A673 (cell line): Measurements from ENCODE around the gene TTC12. TPM values are rescaled to one million over a fixed set of nuclear protein-coding genes. Genes with fewer than 3 reads are reported as not detected.

Experiments
- BruUV-seq: library from RNA; stranded (reverse); fragments of 400-500 nt; replicated peaks from 2 replicates; lab custom pipeline; 2021; lab: Mats Ljungman, UMichigan
- CTCF ChIA-PET: fragments of 300-600 bp; sonication (Branson Sonifier 250); formaldehyde crosslinking; loops from one replicate; lab custom pipeline; 2022; ENCODE audit warnings: antibody characterized with exemption; lab: Charles Lee
- POLR2A ChIA-PET: fragments of 300-600 bp; sonication (Branson Sonifier 250); formaldehyde crosslinking; loops from one replicate; lab custom pipeline; 2022; ENCODE audit warnings: antibody characterized with exemption; ENCODE audit not compliant: low non-redundant PET; lab: Charles Lee
- DNase-seq: peaks from one replicate; pipeline ENCODE4 v3.0.0-alpha.2; 2015; ENCODE audit warnings: low spot score
- H3K27ac ChIP-seq: fragments of 200-600 bp; sonication (generic); 2 replicates; pipeline ENCODE4 v1.5.1; 2016; ENCODE audit warnings: mixed run types, low read depth, mild to moderate bottlenecking, mixed read lengths, antibody characterized with exemption, low read length; ENCODE audit not compliant: poor library complexity, severe bottlenecking
- H3K27me3 ChIP-seq: fragments of 200-600 bp; sonication (generic); replicated peaks from 2 replicates; pipeline ENCODE4 v1.6.1; 2017; ENCODE audit warnings: mixed run types, low read depth, mild to moderate bottlenecking, mixed read lengths, antibody characterized with exemption, low read length; ENCODE audit not compliant: insufficient read depth, poor library complexity
- H3K36me3 ChIP-seq: fragments of 200-600 bp; sonication (generic); 2 replicates; pipeline ENCODE4 v1.6.1; 2016; ENCODE audit warnings: mixed run types, mild to moderate bottlenecking, mixed read lengths, antibody characterized with exemption, low read length; ENCODE audit not compliant: insufficient read depth, poor library complexity, severe bottlenecking
- H3K4me1 ChIP-seq: fragments of 200-600 bp; sonication (generic); 2 replicates; pipeline ENCODE4 v1.6.1; 2017; ENCODE audit warnings: mixed run types, mild to moderate bottlenecking, mixed read lengths, antibody characterized with exemption, low read length; ENCODE audit not compliant: insufficient read depth, poor library complexity, severe bottlenecking
- H3K4me3 ChIP-seq: fragments of 200-600 bp; sonication (generic); 2 replicates; pipeline ENCODE4 v1.5.1; 2016; ENCODE audit warnings: low read depth, mixed run types, mild to moderate bottlenecking, mixed read lengths, low read length; ENCODE audit not compliant: poor library complexity, severe bottlenecking
- H3K9me3 ChIP-seq: fragments of 200-600 bp; sonication (generic); 2 replicates; pipeline ENCODE4 v1.6.1; 2016; ENCODE audit warnings: mixed run types, low read depth, mild to moderate bottlenecking, mixed read lengths, antibody characterized with exemption, low read length; ENCODE audit not compliant: poor library complexity, severe bottlenecking
- EZH2 ChIP-seq: fragments of 200-600 bp; sonication (generic); IDR thresholded peaks from 2 replicates; pipeline ENCODE4 v1.6.1; 2017; ENCODE audit warnings: borderline replicate concordance, low read depth, mild to moderate bottlenecking, mixed read lengths, antibody characterized with exemption, low read length; ENCODE audit not compliant: poor library complexity, severe bottlenecking
- intact Hi-C: fragments of 100-400 bp; cut with micrococcal nuclease; formaldehyde crosslinking; loops from one replicate; pipeline ENCODE4 v1.10.0; 2022; ENCODE audit not compliant: unreplicated experiment
- total RNA-seq: library from RNA; stranded (reverse); gene quantifications from 2 replicates; pipeline ENCODE4 v1.2.3, GENCODE V29; 2021
- TF ChIP-seq, protein P1 (sequence below): fragments of 300-800, 200-600 bp; sonication (generic); conservative IDR thresholded peaks from 2 replicates; pipeline ENCODE4 v1.5.1; 2017; ENCODE audit warnings: low read depth, mild to moderate bottlenecking, antibody characterized with exemption, low read length, moderate library complexity, mixed read lengths

Gene TTC12
- total RNA-seq, 1 experiment from 2014 or later = not detected

DNA sequence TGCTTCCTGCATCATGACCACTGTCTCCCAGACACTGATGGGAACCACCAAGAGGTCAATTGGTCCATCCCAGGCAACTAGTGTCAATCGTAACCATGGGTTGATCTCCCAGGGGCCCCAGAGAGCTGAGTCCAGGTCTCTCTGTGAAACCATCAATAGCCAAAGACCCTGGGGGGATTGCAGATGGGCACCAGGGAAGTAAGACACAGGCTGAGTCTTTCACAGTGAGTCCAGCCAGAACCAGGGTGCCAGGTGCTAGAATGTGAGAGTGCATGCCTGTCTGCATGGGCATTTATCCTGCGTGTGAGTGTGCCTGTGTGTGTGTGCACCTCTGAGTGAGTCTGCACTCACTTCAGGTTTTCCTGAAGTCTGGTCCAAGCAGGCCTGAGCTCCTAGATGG, 45.3 kb upstream of the TTC12 start:
- no peaks in the 10 kb centered on the region for H3K9me3 ChIP-seq
- no peaks in the 10 kb centered on the region for H3K36me3 ChIP-seq
- TF ChIP-seq, protein P1, sequence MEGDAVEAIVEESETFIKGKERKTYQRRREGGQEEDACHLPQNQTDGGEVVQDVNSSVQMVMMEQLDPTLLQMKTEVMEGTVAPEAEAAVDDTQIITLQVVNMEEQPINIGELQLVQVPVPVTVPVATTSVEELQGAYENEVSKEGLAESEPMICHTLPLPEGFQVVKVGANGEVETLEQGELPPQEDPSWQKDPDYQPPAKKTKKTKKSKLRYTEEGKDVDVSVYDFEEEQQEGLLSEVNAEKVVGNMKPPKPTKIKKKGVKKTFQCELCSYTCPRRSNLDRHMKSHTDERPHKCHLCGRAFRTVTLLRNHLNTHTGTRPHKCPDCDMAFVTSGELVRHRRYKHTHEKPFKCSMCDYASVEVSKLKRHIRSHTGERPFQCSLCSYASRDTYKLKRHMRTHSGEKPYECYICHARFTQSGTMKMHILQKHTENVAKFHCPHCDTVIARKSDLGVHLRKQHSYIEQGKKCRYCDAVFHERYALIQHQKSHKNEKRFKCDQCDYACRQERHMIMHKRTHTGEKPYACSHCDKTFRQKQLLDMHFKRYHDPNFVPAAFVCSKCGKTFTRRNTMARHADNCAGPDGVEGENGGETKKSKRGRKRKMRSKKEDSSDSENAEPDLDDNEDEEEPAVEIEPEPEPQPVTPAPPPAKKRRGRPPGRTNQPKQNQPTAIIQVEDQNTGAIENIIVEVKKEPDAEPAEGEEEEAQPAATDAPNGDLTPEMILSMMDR = no peak
- no peak for TF ChIP-seq EZH2
- no peak overlapping the region for H3K4me3 ChIP-seq
- DNase-seq = no peak
- H3K27ac ChIP-seq = no peak overlapping the region
- no peaks in the 10 kb centered on the region for H3K27me3 ChIP-seq
- no peaks in the 10 kb centered on the region for H3K4me1 ChIP-seq
- intact Hi-C loops = no loop called here
- CTCF ChIA-PET = no interaction called here
- POLR2A ChIA-PET = no interaction called here
- BruUV-seq = no TSS peak

DNA sequence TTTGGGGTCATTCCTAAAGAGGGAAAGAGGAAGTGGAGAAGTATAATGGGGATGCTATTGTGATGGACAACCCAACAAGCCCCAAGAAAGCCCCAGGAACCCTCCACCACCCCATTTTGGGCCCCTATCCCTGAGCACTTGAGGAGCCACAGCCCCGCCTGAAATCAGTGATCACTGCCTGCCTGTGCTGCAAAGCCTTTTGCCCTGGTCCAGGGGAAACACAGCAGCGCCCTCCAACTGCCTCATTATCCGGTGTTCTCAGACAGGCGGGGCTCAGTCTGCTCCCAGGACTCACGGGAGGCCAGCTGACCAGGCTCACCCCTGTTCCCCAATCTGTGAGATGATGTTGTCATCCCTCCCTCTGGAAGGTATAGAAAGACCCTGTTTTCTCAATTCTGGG, 44.7 kb upstream of the TTC12 start:
- POLR2A ChIA-PET = no interaction called here
- CTCF ChIA-PET = no interaction called here
- no peak overlapping the region for H3K4me3 ChIP-seq
- H3K9me3 ChIP-seq = no peaks in the 10 kb centered on the region
- H3K27ac ChIP-seq = no peak overlapping the region
- no peaks in the 10 kb centered on the region for H3K27me3 ChIP-seq
- TF ChIP-seq, protein P1 = no peak
- TF ChIP-seq EZH2 = no peak
- no peaks in the 10 kb centered on the region for H3K36me3 ChIP-seq
- no TSS peak for BruUV-seq
- no peaks in the 10 kb centered on the region for H3K4me1 ChIP-seq
- DNase-seq = no peak
- intact Hi-C loops = no loop called here

- Histone ChIP-seq H3K4me3 (no peak overlapping the region), H3K9me3 (no peaks in the 10 kb centered on the region), H3K27me3 (no peaks in the 10 kb centered on the region), H3K4me1 (no peaks in the 10 kb centered on the region), H3K27ac (no peak overlapping the region), H3K36me3 (no peaks in the 10 kb centered on the region)
- POLR2A ChIA-PET = no interaction called here
- no peak for DNase-seq
- CTCF ChIA-PET = no interaction called here
- no peak for TF ChIP-seq EZH2
- TF ChIP-seq, protein P1 = no peak
- no TSS peak for BruUV-seq
- intact Hi-C loops = no loop called here
Observed at GRCh38 chr11:113270080-113270479, 44.3 kb upstream of the TTC12 start.
